Measurements from ENCODE around the gene CDC26. TPM values are rescaled to one million over a fixed set of nuclear protein-coding genes. Genes with fewer than 3 reads are reported as not detected.

Gene CDC26
- total RNA-seq, 2 donors from 2014 or later, result 18.4 to 18.6 TPM

- H3K4me3 ChIP-seq, result peak overlapping the region; percentile 54
- ATAC-seq (ENCODE audit: insufficient number of reproducible peaks, low FRiP score, low read depth) (no peak), DNase-seq (ENCODE audit: low spot score) (no peak)
- peaks cover 0 to 32% of the 10 kb centered on the region in 2 donors for H3K4me1 ChIP-seq (ENCODE audit: control insufficient read depth in 1 of 2, low read depth in 2 of 2)
- no peaks in the 10 kb centered on the region for H3K27me3 ChIP-seq (replicated peaks; ENCODE audit: insufficient read depth)
- TF ChIP-seq CTCF (IDR thresholded peaks at IDR 0.05), result no peak
- H3K9me3 ChIP-seq, result no peaks in the 10 kb centered on the region
- peak overlapping the region; percentile 52 to 66 for H3K27ac ChIP-seq
- H3K36me3 ChIP-seq, result no peaks in the 10 kb centered on the region
Observed at GRCh38 chr9:113316030-113316429, 40.7 kb upstream of the CDC26 start.

DNA sequence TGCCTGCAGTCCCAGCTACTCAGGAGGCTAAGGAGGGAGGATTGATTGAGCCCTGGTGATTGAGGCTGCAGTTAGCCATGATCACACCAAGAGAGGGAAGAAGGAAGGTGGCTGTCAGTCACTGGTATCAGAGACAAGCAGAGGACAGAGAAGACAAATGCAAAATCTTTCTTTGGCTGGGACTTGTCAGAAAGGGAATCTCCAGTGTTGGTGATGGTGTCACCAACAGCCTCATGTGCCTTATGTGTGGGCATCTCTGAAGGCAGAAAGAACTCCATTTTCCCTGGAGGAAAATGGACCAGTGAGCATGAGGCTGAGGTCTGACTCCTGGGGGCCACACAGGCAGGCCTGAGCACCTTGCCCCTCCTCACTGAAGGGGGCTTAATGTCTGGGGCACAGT is 39.9 kb upstream of the CDC26 start:
- no peaks in the 10 kb centered on the region for H3K36me3 ChIP-seq
- H3K27me3 ChIP-seq (replicated peaks; ENCODE audit: insufficient read depth), result no peaks in the 10 kb centered on the region
- H3K4me1 ChIP-seq (ENCODE audit: control insufficient read depth in 1 of 2, low read depth in 2 of 2), result peaks cover 0 to 32% of the 10 kb centered on the region in 2 donors
- no peak for DNase-seq (ENCODE audit: low spot score)
- no peak for TF ChIP-seq CTCF (IDR thresholded peaks at IDR 0.05)
- H3K9me3 ChIP-seq, result no peaks in the 10 kb centered on the region
- ATAC-seq (ENCODE audit: insufficient number of reproducible peaks, low FRiP score, low read depth), result no peak
- no peak overlapping the region for H3K4me3 ChIP-seq
- H3K27ac ChIP-seq, result peak overlapping the region; percentile 52 to 66

DNA sequence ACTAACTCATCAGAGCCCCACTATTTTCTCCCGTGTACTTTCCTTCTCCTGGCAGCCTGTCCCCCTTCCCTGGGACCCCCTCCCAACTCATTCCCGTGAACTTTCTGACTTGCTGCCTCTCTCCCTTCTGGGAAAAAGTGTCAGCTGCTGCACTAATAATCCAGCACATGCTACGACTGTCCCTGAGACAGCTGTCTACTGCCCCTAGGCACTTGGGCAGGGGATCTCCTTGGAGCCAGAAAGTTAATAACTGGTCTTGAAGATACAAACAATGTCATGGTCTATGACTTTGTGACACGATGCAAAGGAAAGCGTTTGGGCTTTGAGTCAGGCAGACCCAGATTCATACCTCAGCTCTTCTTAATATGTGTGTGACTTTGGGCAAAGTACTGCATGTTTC is 37.9 kb upstream of the CDC26 start:
- H3K4me3 ChIP-seq, result no peak overlapping the region
- no peak overlapping the region for H3K27ac ChIP-seq
- H3K27me3 ChIP-seq (replicated peaks; ENCODE audit: insufficient read depth), result no peaks in the 10 kb centered on the region
- DNase-seq (ENCODE audit: low spot score) (no peak), ATAC-seq (ENCODE audit: insufficient number of reproducible peaks, low FRiP score, low read depth) (no peak)
- H3K4me1 ChIP-seq (ENCODE audit: control insufficient read depth in 1 of 2, low read depth in 2 of 2), result peaks cover 0 to 32% of the 10 kb centered on the region in 2 donors
- no peaks in the 10 kb centered on the region for H3K36me3 ChIP-seq
- no peaks in the 10 kb centered on the region for H3K9me3 ChIP-seq
- no peak for TF ChIP-seq CTCF (IDR thresholded peaks at IDR 0.05)

DNA sequence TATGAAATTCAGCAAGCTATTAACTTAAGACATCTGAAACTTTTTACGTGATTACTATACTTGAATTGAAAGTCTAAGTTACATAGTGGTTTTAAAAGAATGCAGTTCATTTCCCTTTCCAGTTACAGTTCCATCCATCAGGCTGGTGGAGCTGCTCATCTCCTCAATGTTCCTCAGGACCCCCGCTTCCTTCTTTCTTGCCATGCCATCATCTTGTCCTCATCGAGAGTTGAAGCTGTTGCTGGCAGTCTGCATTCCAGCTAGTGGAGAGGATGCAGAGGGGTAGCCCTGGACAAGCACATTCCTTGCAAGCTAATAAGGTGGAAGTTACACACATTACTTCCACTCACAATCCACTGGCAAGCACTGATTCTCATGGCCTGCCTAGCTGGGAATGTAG is 36.6 kb upstream of the CDC26 start:
- no peak overlapping the region for H3K4me3 ChIP-seq
- ATAC-seq (ENCODE audit: insufficient number of reproducible peaks, low FRiP score, low read depth), result no peak
- peaks cover 0 to 19% of the 10 kb centered on the region in 2 donors for H3K4me1 ChIP-seq (ENCODE audit: control insufficient read depth in 1 of 2, low read depth in 2 of 2)
- TF ChIP-seq CTCF (IDR thresholded peaks at IDR 0.05), result no peak
- H3K36me3 ChIP-seq, result no peaks in the 10 kb centered on the region
- H3K9me3 ChIP-seq, result no peaks in the 10 kb centered on the region
- no peak overlapping the region for H3K27ac ChIP-seq
- H3K27me3 ChIP-seq (replicated peaks; ENCODE audit: insufficient read depth), result no peaks in the 10 kb centered on the region
- DNase-seq (ENCODE audit: low spot score), result no peak

GRCh38 chr9:113310538-113310937 is 35.2 kb upstream of the CDC26 start:
- no peak overlapping the region for H3K27ac ChIP-seq
- no peak for TF ChIP-seq CTCF (IDR thresholded peaks at IDR 0.05)
- no peak for DNase-seq (ENCODE audit: low spot score)
- peaks cover 0 to 5% of the 10 kb centered on the region in 2 donors for H3K4me1 ChIP-seq (ENCODE audit: control insufficient read depth in 1 of 2, low read depth in 2 of 2)
- H3K27me3 ChIP-seq (replicated peaks; ENCODE audit: insufficient read depth), result no peaks in the 10 kb centered on the region
- no peaks in the 10 kb centered on the region for H3K9me3 ChIP-seq
- ATAC-seq (ENCODE audit: insufficient number of reproducible peaks, low FRiP score, low read depth), result no peak
- H3K4me3 ChIP-seq, result no peak overlapping the region
- no peaks in the 10 kb centered on the region for H3K36me3 ChIP-seq
